D721Med (cell line): ENCODE measurements around the gene TGM2.

Experiments
- DNase-seq: peaks from one replicate; pipeline ENCODE4 v3.0.0; 2011; ENCODE audit warnings: low spot score; ENCODE audit not compliant: insufficient read length
- FAIRE-seq: peaks from 2 replicates; lab custom pipeline; 2011; peaks lifted over from hg19 to GRCh38; lab: Jason Lieb, UNC
- CTCF ChIP-seq: IDR thresholded peaks from 2 replicates; pipeline ENCODE4 v1.5.1; 2012; ENCODE audit warnings: mild to moderate bottlenecking, control low read depth; ENCODE audit not compliant: insufficient read depth; ENCODE audit errors: missing control alignments

The TGM2 gene

GRCh38 chr20:38198238-38198861 is 33.3 kb upstream of the TGM2 start:
- no peak for FAIRE-seq
- TF ChIP-seq CTCF, result no peak

GRCh38 chr20:38197619-38198018 is 32.5 kb upstream of the TGM2 start:
- no peak for TF ChIP-seq CTCF
- no peak for FAIRE-seq
- DNase-seq, result no peak

More at GRCh38 chr20:38198238-38198861, 33.3 kb upstream of the TGM2 start:
- DNase-seq, result no peak

- TF ChIP-seq CTCF, result no peak
- FAIRE-seq (no peak), DNase-seq (no peak)
Measured at GRCh38 chr20:38197217-38197616, 32.1 kb upstream of the TGM2 start.

DNA sequence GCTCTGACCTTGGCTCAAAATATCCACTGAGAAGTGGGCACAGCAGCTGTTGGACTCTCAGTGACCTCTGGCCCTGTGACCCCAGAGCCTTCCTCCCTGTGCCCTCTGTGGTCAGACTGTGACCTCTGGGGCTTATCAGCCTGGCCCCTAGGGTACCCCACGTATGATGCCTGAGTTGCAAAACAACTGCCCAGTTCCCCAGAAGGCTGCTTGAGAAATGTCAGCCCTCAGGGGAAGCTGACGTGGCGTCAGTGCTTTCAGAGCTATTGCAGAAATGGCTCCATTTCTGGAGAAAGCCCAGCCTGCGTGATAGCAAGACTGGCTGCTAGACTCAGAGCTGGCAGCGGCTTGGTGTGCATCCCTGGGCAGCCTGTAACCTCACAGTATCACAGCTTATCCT is 31.5 kb upstream of the TGM2 start:
- TF ChIP-seq CTCF, result no peak
- FAIRE-seq, result no peak
- DNase-seq, result no peak

- no peak for TF ChIP-seq CTCF
- no peak for FAIRE-seq
- DNase-seq, result no peak
Measured at GRCh38 chr20:38196076-38196475, 31.0 kb upstream of the TGM2 start.

DNA sequence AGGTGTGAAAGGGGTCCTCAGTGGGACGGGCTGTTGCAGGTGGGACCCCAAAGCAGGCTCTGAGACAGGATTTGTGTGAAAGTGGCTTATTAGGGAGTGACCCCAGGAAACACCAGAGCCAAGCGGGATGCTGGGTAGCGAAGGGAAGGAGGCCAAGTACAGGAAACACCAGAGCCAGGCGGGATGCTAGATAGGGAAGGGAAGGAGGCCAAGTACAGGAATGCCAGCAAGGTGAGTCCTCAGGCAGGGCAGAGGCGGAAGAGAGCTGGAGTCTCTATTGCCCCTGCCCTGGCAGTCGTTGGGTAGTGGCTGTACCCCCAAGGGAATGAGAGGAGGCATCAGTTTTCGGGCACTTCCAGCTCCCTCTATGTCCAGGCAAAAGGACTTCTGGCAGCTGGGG is 30.5 kb upstream of the TGM2 start:
- no peak for TF ChIP-seq CTCF
- DNase-seq, result no peak
- FAIRE-seq, result no peak

- FAIRE-seq, result no peak
- no peak for DNase-seq
- no peak for TF ChIP-seq CTCF
Measured at GRCh38 chr20:38194971-38195504, 30.0 kb upstream of the TGM2 start.
